ENCODE measurements around the gene CAMTA1. TPM values are rescaled to one million over a fixed set of nuclear protein-coding genes. Genes with fewer than 3 reads are reported as not detected.

CAMTA1 gene
- total and polyA plus RNA-seq, 3 experiments from 2014 or later, result 60.2 to 79.0 (median 61.7) TPM

- Histone ChIP-seq H3K27ac (ENCODE audit: low read depth, low read length) (no peak overlapping the region), H3K4me3 (ENCODE audit: low read length) (no peak overlapping the region), H3K36me3 (ENCODE audit: insufficient read depth, low read length) (no peaks in the 10 kb centered on the region), H3K27me3 (ENCODE audit: insufficient read depth, low read length, poor library complexity, severe bottlenecking) (peaks cover 2% of the 10 kb centered on the region), H3K9me3 (ENCODE audit: low read length) (no peaks in the 10 kb centered on the region), H3K4me1 (ENCODE audit: insufficient read depth, low read length) (no peaks in the 10 kb centered on the region)
- POLR2A ChIA-PET, result no interaction called here
- H3K27ac Mint-ChIP-seq, result no peak overlapping the region
- CTCF ChIA-PET, result no interaction called here
- H3K4me3 Mint-ChIP-seq, result no peak overlapping the region
- H3K9me3 Mint-ChIP-seq, result peaks cover 0 to 10% (median 0%) of the 10 kb centered on the region in 5 donors
- no peaks in the 10 kb centered on the region for H3K4me1 Mint-ChIP-seq
- DNase-seq, result no peak
- H3K36me3 Mint-ChIP-seq, result no peaks in the 10 kb centered on the region
- H3K27me3 Mint-ChIP-seq, result peaks cover 3 to 11% of the 10 kb centered on the region in 2 donors
Measured at GRCh38 chr1:7190261-7190660, 405.0 kb downstream of the CAMTA1 start.

- H3K4me1 Mint-ChIP-seq, result no peaks in the 10 kb centered on the region
- H3K27ac Mint-ChIP-seq, result no peak overlapping the region
- no peak overlapping the region for H3K4me3 Mint-ChIP-seq
- no peaks in the 10 kb centered on the region for H3K27me3 ChIP-seq (ENCODE audit: insufficient read depth, low read length, poor library complexity, severe bottlenecking)
- ChIA-PET POLR2A (no interaction called here), CTCF (no interaction called here)
- H3K4me3 ChIP-seq (ENCODE audit: low read length), result no peak overlapping the region
- no peaks in the 10 kb centered on the region for H3K36me3 Mint-ChIP-seq
- no peaks in the 10 kb centered on the region for H3K4me1 ChIP-seq (ENCODE audit: insufficient read depth, low read length)
- H3K27me3 Mint-ChIP-seq, result peaks cover 3 to 11% of the 10 kb centered on the region in 2 donors
- H3K9me3 Mint-ChIP-seq, result peaks cover 0 to 5% (median 0%) of the 10 kb centered on the region in 5 donors
- H3K9me3 ChIP-seq (ENCODE audit: low read length), result no peaks in the 10 kb centered on the region
- no peak overlapping the region for H3K27ac ChIP-seq (ENCODE audit: low read depth, low read length)
- DNase-seq, result no peak
- H3K36me3 ChIP-seq (ENCODE audit: insufficient read depth, low read length), result no peaks in the 10 kb centered on the region
Measured at GRCh38 chr1:7192453-7192852, 407.2 kb downstream of the CAMTA1 start.

GRCh38 chr1:7196036-7196911 is 411.0 kb downstream of the CAMTA1 start:
- Histone ChIP-seq H3K4me1 (ENCODE audit: insufficient read depth, low read length) (no peaks in the 10 kb centered on the region), H3K27me3 (ENCODE audit: insufficient read depth, low read length, poor library complexity, severe bottlenecking) (no peaks in the 10 kb centered on the region), H3K4me3 (ENCODE audit: low read length) (no peak overlapping the region), H3K27ac (ENCODE audit: low read depth, low read length) (no peak overlapping the region), H3K9me3 (ENCODE audit: low read length) (no peaks in the 10 kb centered on the region), H3K36me3 (ENCODE audit: insufficient read depth, low read length) (no peaks in the 10 kb centered on the region)
- POLR2A ChIA-PET, result no interaction called here
- no peak overlapping the region for H3K4me3 Mint-ChIP-seq
- peaks cover 0 to 2% (median 0%) of the 10 kb centered on the region in 5 donors for H3K9me3 Mint-ChIP-seq
- no peak for DNase-seq
- CTCF ChIA-PET, result no interaction called here
- no peaks in the 10 kb centered on the region for H3K36me3 Mint-ChIP-seq
- H3K4me1 Mint-ChIP-seq, result no peaks in the 10 kb centered on the region
- peaks cover 1 to 16% of the 10 kb centered on the region in 2 donors for H3K27me3 Mint-ChIP-seq
- H3K27ac Mint-ChIP-seq, result no peak overlapping the region

- no peaks in the 10 kb centered on the region for H3K4me1 Mint-ChIP-seq
- CTCF ChIA-PET, result no interaction called here
Measured at GRCh38 chr1:7198664-7199063, 413.4 kb downstream of the CAMTA1 start.

GRCh38 chr1:7199077-7199779 is 414.0 kb downstream of the CAMTA1 start:
- Mint-ChIP-seq H3K4me3 (no peak overlapping the region), H3K36me3 (no peaks in the 10 kb centered on the region), H3K9me3 (peaks cover 0 to 11% (median 2%) of the 10 kb centered on the region in 5 donors), H3K27me3 (peaks cover 0 to 9% of the 10 kb centered on the region in 2 donors), H3K4me1 (no peaks in the 10 kb centered on the region), H3K27ac (no peak overlapping the region)
- no peaks in the 10 kb centered on the region for H3K4me1 ChIP-seq (ENCODE audit: insufficient read depth, low read length)
- H3K9me3 ChIP-seq (ENCODE audit: low read length), result no peaks in the 10 kb centered on the region
- ChIA-PET POLR2A (no interaction called here), CTCF (no interaction called here)
- H3K36me3 ChIP-seq (ENCODE audit: insufficient read depth, low read length), result no peaks in the 10 kb centered on the region
- H3K4me3 ChIP-seq (ENCODE audit: low read length), result no peak overlapping the region
- no peaks in the 10 kb centered on the region for H3K27me3 ChIP-seq (ENCODE audit: insufficient read depth, low read length, poor library complexity, severe bottlenecking)
- DNase-seq, result no peak
- no peak overlapping the region for H3K27ac ChIP-seq (ENCODE audit: low read depth, low read length)

More at GRCh38 chr1:7198664-7199063, 413.4 kb downstream of the CAMTA1 start:
- H3K9me3 ChIP-seq (ENCODE audit: low read length), result no peaks in the 10 kb centered on the region
- no peaks in the 10 kb centered on the region for H3K27me3 ChIP-seq (ENCODE audit: insufficient read depth, low read length, poor library complexity, severe bottlenecking)
- Mint-ChIP-seq H3K4me3 (no peak overlapping the region), H3K9me3 (peaks cover 0 to 8% (median 0%) of the 10 kb centered on the region in 5 donors), H3K36me3 (no peaks in the 10 kb centered on the region), H3K27me3 (peaks cover 0 to 9% of the 10 kb centered on the region in 2 donors), H3K27ac (no peak overlapping the region)
- H3K27ac ChIP-seq (ENCODE audit: low read depth, low read length), result no peak overlapping the region
- H3K36me3 ChIP-seq (ENCODE audit: insufficient read depth, low read length), result no peaks in the 10 kb centered on the region
- POLR2A ChIA-PET, result no interaction called here
- no peaks in the 10 kb centered on the region for H3K4me1 ChIP-seq (ENCODE audit: insufficient read depth, low read length)
- DNase-seq, result no peak
- H3K4me3 ChIP-seq (ENCODE audit: low read length), result no peak overlapping the region

- H3K27me3 ChIP-seq (ENCODE audit: insufficient read depth, low read length, poor library complexity, severe bottlenecking), result no peaks in the 10 kb centered on the region
- Mint-ChIP-seq H3K36me3 (peaks cover 0 to 4% (median 0%) of the 10 kb centered on the region in 3 donors), H3K27me3 (peaks cover 8 to 45% of the 10 kb centered on the region in 2 donors), H3K27ac (peak overlapping the region in 1 of 8 donors; percentile 23), H3K9me3 (peaks cover 0 to 9% (median 4%) of the 10 kb centered on the region in 5 donors), H3K4me3 (no peak overlapping the region), H3K4me1 (no peaks in the 10 kb centered on the region)
- CTCF ChIA-PET, result no interaction called here
- H3K27ac ChIP-seq (ENCODE audit: low read depth, low read length), result no peak overlapping the region
- no peak for DNase-seq
- no peaks in the 10 kb centered on the region for H3K9me3 ChIP-seq (ENCODE audit: low read length)
- no peak overlapping the region for H3K4me3 ChIP-seq (ENCODE audit: low read length)
- H3K4me1 ChIP-seq (ENCODE audit: insufficient read depth, low read length), result no peaks in the 10 kb centered on the region
- no peaks in the 10 kb centered on the region for H3K36me3 ChIP-seq (ENCODE audit: insufficient read depth, low read length)
- POLR2A ChIA-PET, result no interaction called here
Measured at GRCh38 chr1:7207875-7208646, 422.8 kb downstream of the CAMTA1 start.

- Mint-ChIP-seq H3K4me3 (no peak overlapping the region), H3K9me3 (peaks cover 0 to 9% (median 4%) of the 10 kb centered on the region in 5 donors), H3K27me3 (peaks cover 8 to 45% of the 10 kb centered on the region in 2 donors), H3K4me1 (no peaks in the 10 kb centered on the region), H3K36me3 (peaks cover 0 to 4% (median 0%) of the 10 kb centered on the region in 3 donors), H3K27ac (no peak overlapping the region)
- Histone ChIP-seq H3K27me3 (ENCODE audit: insufficient read depth, low read length, poor library complexity, severe bottlenecking) (no peaks in the 10 kb centered on the region), H3K36me3 (ENCODE audit: insufficient read depth, low read length) (no peaks in the 10 kb centered on the region), H3K27ac (ENCODE audit: low read depth, low read length) (no peak overlapping the region), H3K4me1 (ENCODE audit: insufficient read depth, low read length) (no peaks in the 10 kb centered on the region), H3K9me3 (ENCODE audit: low read length) (no peaks in the 10 kb centered on the region), H3K4me3 (ENCODE audit: low read length) (no peak overlapping the region)
- DNase-seq, result no peak
- CTCF ChIA-PET, result no interaction called here
- POLR2A ChIA-PET, result no interaction called here
Measured at GRCh38 chr1:7208647-7209180, 423.5 kb downstream of the CAMTA1 start.

Measured in CD8-positive, alpha-beta memory T cell (primary cell).